SK-N-SH (cell line): ENCODE measurements around the gene MAP3K1. TPM values are rescaled to one million over a fixed set of nuclear protein-coding genes. Genes with fewer than 3 reads are reported as not detected.

Source experiments
- CTCF ChIA-PET: fragments of 300-600, 350-600 bp; formaldehyde crosslinking; extraction: SDS; loops from one replicate; lab custom pipeline; 2021; lab: Yijun Ruan, JAX
- POLR2A ChIA-PET: fragments of 350-600 bp; sonication (Branson Sonifier 250); formaldehyde crosslinking; extraction: SDS; loops from one replicate; lab custom pipeline; 2020; ENCODE audit warnings: antibody characterized with exemption, inconsistent platforms; lab: Yijun Ruan, JAX
- DNase-seq: peaks from one replicate; pipeline ENCODE4 v3.0.0; 2012
- H2AFZ ChIP-seq: fragments of 200-600 bp; sonication (generic); 2 replicates; pipeline ENCODE4 v1.8.1; 2016; ENCODE audit warnings: antibody characterized with exemption, mild to moderate bottlenecking, low read depth
- H3F3A ChIP-seq: fragments of 200-600 bp; sonication (generic); replicated peaks from 2 replicates; pipeline ENCODE3; 2016; ENCODE audit warnings: antibody characterized with exemption, mild to moderate bottlenecking; ENCODE audit not compliant: insufficient read depth
- H3K27ac ChIP-seq, 2 experiments: fragments of 200-500 bp in 1 of 2; fragments of 200-600 bp in 1 of 2; sonication (Bioruptor generic) in 1 of 2; sonication (generic), shearing (Covaris generic) in 1 of 2; 2 replicates each; pipeline versions ENCODE4 v1.5.1 to v1.6.1; 2014 to 2016; ENCODE audit warnings: low read depth in 2 of 2, inconsistent platforms in 1 of 2, low read length in 1 of 2, mild to moderate bottlenecking in 1 of 2, mixed read lengths in 1 of 2
- H3K27me3 ChIP-seq: fragments of 200-600 bp; sonication (generic), shearing (Covaris generic); 2 replicates; pipeline ENCODE4 v1.6.1; 2016; ENCODE audit warnings: mixed run types; ENCODE audit not compliant: insufficient read depth
- H3K36me3 ChIP-seq, 2 experiments: fragments of 200-500 bp in 1 of 2; fragments of 200-600 bp in 1 of 2; sonication (Bioruptor generic) in 1 of 2; sonication (generic) in 1 of 2; replicated peaks in 1 of 2; 2 replicates each; pipeline versions ENCODE3 to v1.5.1; 2014 to 2016; ENCODE audit warnings: low read length in 1 of 2, mild to moderate bottlenecking in 1 of 2; ENCODE audit not compliant: insufficient read depth in 2 of 2, control insufficient read depth in 1 of 2
- H3K4me1 ChIP-seq, 2 experiments: fragments of 200-500 bp in 1 of 2; fragments of 200-600 bp in 1 of 2; sonication (Bioruptor generic) in 1 of 2; sonication (generic), shearing (Covaris generic) in 1 of 2; 2 replicates each; pipeline versions ENCODE4 v1.5.1 to v1.6.1; 2014 to 2016; ENCODE audit warnings: low read depth in 1 of 2, low read length in 1 of 2, mixed run types in 1 of 2; ENCODE audit not compliant: insufficient read depth in 2 of 2, control insufficient read depth in 1 of 2
- H3K4me2 ChIP-seq: fragments of 200-600 bp; sonication (generic), shearing (Covaris generic); 2 replicates; pipeline ENCODE4 v1.6.1; 2017; ENCODE audit warnings: mixed run types
- H3K4me3 ChIP-seq, 2 experiments: fragments of 200-500 bp in 1 of 2; fragments of 200-600 bp in 1 of 2; sonication (Bioruptor generic) in 1 of 2; sonication (generic), shearing (Covaris generic) in 1 of 2; 2 replicates each; pipeline versions ENCODE4 v1.5.1 to v1.8.1; 2014 to 2016; ENCODE audit warnings: low read depth in 2 of 2, inconsistent platforms in 1 of 2, low read length in 1 of 2, mild to moderate bottlenecking in 1 of 2, mixed read lengths in 1 of 2, moderate library complexity in 1 of 2
- H3K79me2 ChIP-seq: fragments of 200-600 bp; sonication (generic); 2 replicates; pipeline ENCODE4 v1.8.1; 2017; ENCODE audit warnings: mild to moderate bottlenecking; ENCODE audit not compliant: insufficient read depth
- H3K9ac ChIP-seq: fragments of 200-600 bp; sonication (generic); 2 replicates; pipeline ENCODE4 v1.6.1; 2017; ENCODE audit warnings: mixed run types
- H3K9me2 ChIP-seq: fragments of 200-600 bp; sonication (generic); 2 replicates; pipeline ENCODE4 v1.6.1; 2017; ENCODE audit warnings: mixed run types
- H3K9me3 ChIP-seq: fragments of 200-600 bp; sonication (generic); 2 replicates; pipeline ENCODE4 v1.6.1; 2017; ENCODE audit warnings: mixed run types, mild to moderate bottlenecking, moderate library complexity
- H4K20me1 ChIP-seq: fragments of 200-600 bp; sonication (generic); 2 replicates; pipeline ENCODE4 v1.6.1; 2017; ENCODE audit warnings: mild to moderate bottlenecking, mixed run types; ENCODE audit not compliant: insufficient read depth
- CHD2 ChIP-seq: fragments of 150-350 bp; IDR thresholded peaks from 2 replicates; pipeline ENCODE4 v1.6.1; 2018; ENCODE audit warnings: low read length; ENCODE audit not compliant: partially characterized antibody
- CTCF ChIP-seq: fragments of 200-600 bp; sonication (generic); IDR thresholded peaks from 2 replicates; pipeline ENCODE4 v1.6.1; 2017; ENCODE audit warnings: antibody characterized with exemption, mild to moderate bottlenecking, moderate library complexity
- FOXM1 ChIP-seq: IDR thresholded peaks from 2 replicates; pipeline ENCODE4 v1.4.0; 2012; ENCODE audit warnings: low read depth, mild to moderate bottlenecking
- NFIC ChIP-seq: IDR thresholded peaks from 2 replicates; pipeline ENCODE4 v1.4.0; 2012; ENCODE audit warnings: borderline replicate concordance
- RFX5 ChIP-seq: IDR thresholded peaks from 2 replicates; pipeline ENCODE4 v1.6.1; 2012; ENCODE audit warnings: mild to moderate bottlenecking, improper control_type of control experiment, low read length
- SIN3A ChIP-seq: IDR thresholded peaks from 2 replicates; pipeline ENCODE4 v1.6.1; 2012; ENCODE audit warnings: low read depth, mild to moderate bottlenecking, low read length, moderate library complexity, borderline replicate concordance
- TEAD4 ChIP-seq: IDR thresholded peaks from 2 replicates; pipeline ENCODE4 v1.4.0; 2012; ENCODE audit warnings: mild to moderate bottlenecking, borderline replicate concordance; ENCODE audit not compliant: insufficient read depth
- WGBS: methylation state at CpG from one replicate; pipeline ENCODE4 v1.1.6; 2017; ENCODE audit warnings: low lambda C conversion rate; 5-methylcytosine and 5-hydroxymethylcytosine counted together
- polyA plus RNA-seq, 3 experiments: library from polyadenylated mRNA; depleted of rRNA; stranded (reverse); fragments of >200 nt; gene quantifications; 2 replicates each; pipeline ENCODE4 v1.2.3, GENCODE V29; 2012

Gene MAP3K1
- polyA plus RNA-seq, 1 of the 3 experiments (the other 2 are of a cell fraction): 2.2 TPM

GRCh38 chr5:56917534-56917933 is 102.2 kb downstream of the MAP3K1 start:
- Histone ChIP-seq H3K27ac (no peak overlapping the region), H3K4me3 (no peak overlapping the region), H3K4me2 (no peak overlapping the region), H3K9me3 (no peaks in the 10 kb centered on the region), H3K9ac (no peak overlapping the region), H3K79me2 (no peaks in the 10 kb centered on the region; the same call in 1 of the 2 replicates), H3K9me2 (no peaks in the 10 kb centered on the region), H3K27me3 (no peaks in the 10 kb centered on the region), H4K20me1 (no peaks in the 10 kb centered on the region), H3K36me3 (peaks cover 53 to 54% of the 10 kb centered on the region in 2 experiments), H3F3A (peaks cover 24% of the 10 kb centered on the region), H3K4me1 (peaks cover 0 to 8% of the 10 kb centered on the region in 2 experiments; a peak in 2 of 4 replicates), H2AFZ (no peak overlapping the region)
- ChIA-PET POLR2A (no interaction called here), CTCF (interaction anchor here (1.3 to 1.8 kb wide), 3 partner anchors 100 to 647 kb away, joined by 3 to 7 read pairs (median 3); no protein-coding TSS in a partner anchor)
- 60% methylated on average over 2 of the region's 2 CpGs for WGBS
- TF ChIP-seq RFX5: no peak
- no peak for TF ChIP-seq NFIC
- DNase-seq: no peak

- Histone ChIP-seq H3K9ac (no peak overlapping the region), H3K27ac (no peak overlapping the region), H2AFZ (no peak overlapping the region), H3K9me3 (no peaks in the 10 kb centered on the region), H3K4me1 (peaks cover 0 to 8% of the 10 kb centered on the region in 2 experiments; a peak in 2 of 4 replicates), H4K20me1 (no peaks in the 10 kb centered on the region), H3K36me3 (peaks cover 55 to 58% of the 10 kb centered on the region in 2 experiments), H3K4me3 (no peak overlapping the region), H3K79me2 (no peaks in the 10 kb centered on the region; the same call in 1 of the 2 replicates), H3K27me3 (no peaks in the 10 kb centered on the region), H3K4me2 (no peak overlapping the region), H3K9me2 (no peaks in the 10 kb centered on the region), H3F3A (peaks cover 24% of the 10 kb centered on the region)
- ChIA-PET POLR2A (no interaction called here), CTCF (interaction anchor here (0.5 to 1.8 kb wide), 4 partner anchors 37 to 648 kb away, joined by 3 to 7 read pairs (median 3); no protein-coding TSS in a partner anchor)
- no peak for DNase-seq
- no peak for TF ChIP-seq TEAD4
- no peak for TF ChIP-seq CTCF
- 98% methylated on average over 2 of the region's 2 CpGs for WGBS
Measured at GRCh38 chr5:56918054-56918453, 102.7 kb downstream of the MAP3K1 start.

DNA sequence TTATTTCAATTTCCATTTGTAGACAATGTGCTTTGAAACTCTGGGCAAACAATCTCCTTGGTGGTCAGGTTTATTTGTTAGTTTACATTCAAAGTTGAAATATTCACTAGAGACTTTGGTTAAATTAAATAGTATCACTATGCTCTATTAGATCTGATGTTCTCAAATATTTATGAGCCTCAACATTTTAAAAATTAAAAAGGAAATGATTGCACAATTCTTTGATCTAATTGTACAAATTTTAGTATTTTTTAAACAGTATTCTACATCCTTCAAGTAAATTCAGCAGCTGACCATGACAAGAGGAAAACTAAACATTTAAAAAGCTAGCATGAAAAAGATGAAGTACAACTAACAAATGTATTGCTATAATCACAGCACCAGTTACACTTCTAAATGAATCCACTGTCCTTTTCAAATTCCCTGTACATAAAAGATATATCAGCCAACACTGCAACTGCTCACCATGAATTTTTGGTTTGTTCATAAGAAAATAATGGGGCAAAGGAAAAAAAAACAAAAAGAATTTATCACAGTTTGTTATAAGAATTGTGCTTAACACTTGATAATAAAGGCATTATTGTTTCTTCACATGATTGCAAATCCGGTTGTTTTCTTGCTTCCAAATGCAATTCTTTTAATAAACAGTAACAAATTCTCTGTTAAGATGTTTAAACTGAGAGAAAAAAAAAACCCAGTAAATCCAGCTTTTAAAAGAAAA is 104.8 kb downstream of the MAP3K1 start:
- Histone ChIP-seq H4K20me1 (no peaks in the 10 kb centered on the region), H3K9ac (no peak overlapping the region), H3K9me2 (no peaks in the 10 kb centered on the region), H3K27ac (no peak overlapping the region), H3F3A (peaks cover 22% of the 10 kb centered on the region), H3K4me3 (no peak overlapping the region), H3K36me3 (peaks cover 60 to 69% of the 10 kb centered on the region in 2 experiments), H3K4me2 (no peak overlapping the region), H3K9me3 (no peaks in the 10 kb centered on the region), H3K27me3 (no peaks in the 10 kb centered on the region), H3K4me1 (peaks cover 0 to 6% of the 10 kb centered on the region in 2 experiments; a peak in 2 of 4 replicates), H3K79me2 (no peaks in the 10 kb centered on the region; the same call in 1 of the 2 replicates), H2AFZ (no peak overlapping the region)
- 98% methylated on average over 1 of the region's 1 CpG for WGBS
- DNase-seq: no peak
- no peak for TF ChIP-seq FOXM1
- no peak for TF ChIP-seq SIN3A
- TF ChIP-seq CHD2: no peak
- CTCF ChIA-PET: interaction anchor here (1.2 kb wide), 1 partner anchor 357 kb away, joined by 3 read pairs; no protein-coding TSS in a partner anchor
- POLR2A ChIA-PET: no interaction called here
